ENCODE measurements around the gene BEND6. TPM values are rescaled to one million over a fixed set of nuclear protein-coding genes. Genes with fewer than 3 reads are reported as not detected.

BEND6 gene
- total and polyA plus RNA-seq, 4 donors, result under 0.01 to 0.14 (median 0.03) TPM; not detected in 1

- H3K4me1 ChIP-seq (ENCODE audit: control insufficient read depth in 4 of 4, insufficient read depth in 4 of 4, low read length in 3 of 4), result peaks cover 3 to 7% (median 4%) of the 10 kb centered on the region in 4 donors
- H3K27ac ChIP-seq (ENCODE audit: low read depth in 1 of 2, low read length in 2 of 2), result no peak overlapping the region
- TF ChIP-seq GABPA (IDR thresholded peaks at IDR 0.05 in 1 of 2, conservative IDR thresholded peaks at IDR 0.05 in 1 of 2) (no peak), NR2F2 (IDR thresholded peaks at IDR 0.05) (no peak), RXRA (IDR thresholded peaks at IDR 0.05) (no peak), REST (IDR thresholded peaks at IDR 0.05) (no peak), TAF1 (conservative IDR thresholded peaks at IDR 0.05) (no peak), ZBTB33 (IDR thresholded peaks at IDR 0.05) (no peak), FOXA2 (IDR thresholded peaks at IDR 0.05) (no peak), FOXA1 (IDR thresholded peaks at IDR 0.05) (no peak), SP1 (IDR thresholded peaks at IDR 0.05) (no peak), YY1 (IDR thresholded peaks at IDR 0.05) (no peak), HNF4G (IDR thresholded peaks at IDR 0.05) (no peak), RAD21 (IDR thresholded peaks at IDR 0.05) (no peak), HNF4A (conservative IDR thresholded peaks at IDR 0.05) (no peak), EGR1 (IDR thresholded peaks at IDR 0.05; ENCODE audit: low read depth in 2 of 2) (no peak), JUND (IDR thresholded peaks at IDR 0.05) (no peak)
- TF ChIP-seq, protein P1, sequence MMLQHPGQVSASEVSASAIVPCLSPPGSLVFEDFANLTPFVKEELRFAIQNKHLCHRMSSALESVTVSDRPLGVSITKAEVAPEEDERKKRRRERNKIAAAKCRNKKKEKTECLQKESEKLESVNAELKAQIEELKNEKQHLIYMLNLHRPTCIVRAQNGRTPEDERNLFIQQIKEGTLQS (IDR thresholded peaks at IDR 0.05), result no peak
- TF ChIP-seq, protein P2, sequence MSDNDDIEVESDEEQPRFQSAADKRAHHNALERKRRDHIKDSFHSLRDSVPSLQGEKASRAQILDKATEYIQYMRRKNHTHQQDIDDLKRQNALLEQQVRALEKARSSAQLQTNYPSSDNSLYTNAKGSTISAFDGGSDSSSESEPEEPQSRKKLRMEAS (IDR thresholded peaks at IDR 0.05), result no peak
- 85% methylated on average over 4 of the region's 4 CpGs for WGBS
- H3K9ac ChIP-seq (ENCODE audit: low read depth in 1 of 2, low read length in 2 of 2), result no peak overlapping the region
- no peak overlapping the region for H3K4me3 ChIP-seq (ENCODE audit: low read depth in 1 of 3, low read length in 3 of 3)
- H3K27me3 ChIP-seq (ENCODE audit: control insufficient read depth in 4 of 4, insufficient read depth in 4 of 4, low read length in 3 of 4), result peaks cover 0 to 5% (median 0%) of the 10 kb centered on the region in 4 donors
- H3K9me3 ChIP-seq (ENCODE audit: control insufficient read depth in 4 of 4, low read length in 3 of 4), result no peaks in the 10 kb centered on the region
- no peaks in the 10 kb centered on the region for H3K36me3 ChIP-seq (ENCODE audit: control insufficient read depth in 4 of 4, insufficient read depth in 3 of 4, low read depth in 1 of 4, low read length in 3 of 4)
- DNase-seq (ENCODE audit: low spot score), result no peak
These were observed 5.0 kb downstream of the BEND6 start for GRCh38 chr6:56959938-56960337.

DNA sequence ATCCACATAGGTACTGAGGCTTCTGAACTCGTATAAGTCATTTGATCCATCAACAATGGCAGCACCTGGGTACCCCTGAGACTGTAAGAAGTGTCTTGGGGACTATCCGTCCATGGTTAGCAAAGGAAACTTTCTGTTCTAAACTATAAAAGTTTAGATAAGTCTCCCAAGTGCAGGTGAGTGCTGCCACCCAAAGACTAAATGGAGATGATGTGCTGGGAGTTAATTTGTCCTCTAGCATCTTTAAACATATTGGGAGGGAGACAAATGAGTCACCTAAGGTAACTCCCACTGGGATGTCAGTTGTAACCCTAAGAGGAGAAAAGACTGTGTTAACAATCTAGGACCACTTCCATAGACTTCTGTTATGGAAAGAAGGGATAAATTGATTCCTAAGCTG, 6.2 kb downstream of the BEND6 start:
- H3K27ac ChIP-seq (ENCODE audit: low read depth in 1 of 2, low read length in 2 of 2), result no peak overlapping the region
- H3K9ac ChIP-seq (ENCODE audit: low read depth in 1 of 2, low read length in 2 of 2), result no peak overlapping the region
- WGBS, result 55% methylated on average over 2 of the region's 2 CpGs
- peaks cover 0 to 5% (median 0%) of the 10 kb centered on the region in 4 donors for H3K27me3 ChIP-seq (ENCODE audit: control insufficient read depth in 4 of 4, insufficient read depth in 4 of 4, low read length in 3 of 4)
- no peaks in the 10 kb centered on the region for H3K9me3 ChIP-seq (ENCODE audit: control insufficient read depth in 4 of 4, low read length in 3 of 4)
- no peaks in the 10 kb centered on the region for H3K36me3 ChIP-seq (ENCODE audit: control insufficient read depth in 4 of 4, insufficient read depth in 3 of 4, low read depth in 1 of 4, low read length in 3 of 4)
- H3K4me3 ChIP-seq (ENCODE audit: low read depth in 1 of 3, low read length in 3 of 3), result no peak overlapping the region
- no peaks in the 10 kb centered on the region for H3K4me1 ChIP-seq (ENCODE audit: control insufficient read depth in 4 of 4, insufficient read depth in 4 of 4, low read length in 3 of 4)
- no peak for DNase-seq (ENCODE audit: low spot score)
- TF ChIP-seq HNF4G (IDR thresholded peaks at IDR 0.05) (no peak), FOXA2 (IDR thresholded peaks at IDR 0.05) (no peak), RAD21 (IDR thresholded peaks at IDR 0.05) (no peak), ZBTB33 (IDR thresholded peaks at IDR 0.05) (no peak), GABPA (IDR thresholded peaks at IDR 0.05 in 1 of 2, conservative IDR thresholded peaks at IDR 0.05 in 1 of 2) (no peak), FOXA1 (IDR thresholded peaks at IDR 0.05) (no peak), TAF1 (conservative IDR thresholded peaks at IDR 0.05) (no peak), JUND (IDR thresholded peaks at IDR 0.05) (no peak), EGR1 (IDR thresholded peaks at IDR 0.05; ENCODE audit: low read depth in 2 of 2) (no peak)
- TF ChIP-seq, protein P1 (IDR thresholded peaks at IDR 0.05), result no peak
- TF ChIP-seq, protein P3, sequence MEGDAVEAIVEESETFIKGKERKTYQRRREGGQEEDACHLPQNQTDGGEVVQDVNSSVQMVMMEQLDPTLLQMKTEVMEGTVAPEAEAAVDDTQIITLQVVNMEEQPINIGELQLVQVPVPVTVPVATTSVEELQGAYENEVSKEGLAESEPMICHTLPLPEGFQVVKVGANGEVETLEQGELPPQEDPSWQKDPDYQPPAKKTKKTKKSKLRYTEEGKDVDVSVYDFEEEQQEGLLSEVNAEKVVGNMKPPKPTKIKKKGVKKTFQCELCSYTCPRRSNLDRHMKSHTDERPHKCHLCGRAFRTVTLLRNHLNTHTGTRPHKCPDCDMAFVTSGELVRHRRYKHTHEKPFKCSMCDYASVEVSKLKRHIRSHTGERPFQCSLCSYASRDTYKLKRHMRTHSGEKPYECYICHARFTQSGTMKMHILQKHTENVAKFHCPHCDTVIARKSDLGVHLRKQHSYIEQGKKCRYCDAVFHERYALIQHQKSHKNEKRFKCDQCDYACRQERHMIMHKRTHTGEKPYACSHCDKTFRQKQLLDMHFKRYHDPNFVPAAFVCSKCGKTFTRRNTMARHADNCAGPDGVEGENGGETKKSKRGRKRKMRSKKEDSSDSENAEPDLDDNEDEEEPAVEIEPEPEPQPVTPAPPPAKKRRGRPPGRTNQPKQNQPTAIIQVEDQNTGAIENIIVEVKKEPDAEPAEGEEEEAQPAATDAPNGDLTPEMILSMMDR (IDR thresholded peaks at IDR 0.05; ENCODE audit: low read depth, low read length, missing input control), result no peak

Measured in liver (tissue), 9 donors.